IMR-90 (cell line): Measurements from ENCODE around the gene DLGAP3. TPM values are rescaled to one million over a fixed set of nuclear protein-coding genes. Genes with fewer than 3 reads are reported as not detected.

ENCODE experiments used
- ATAC-seq: fragments of 200-7000 bp; cut with Tn5 transposase; 2 replicates; pipeline ENCODE4 v1.9.1; 2020; ENCODE audit warnings: low read depth, mild to moderate bottlenecking, moderate library complexity
- BruUV-seq: library from RNA; stranded (reverse); fragments of 400-500 nt; replicated peaks from 2 replicates; lab custom pipeline; 2021; lab: Mats Ljungman, UMichigan
- CTCF ChIA-PET: fragments of 300-600 bp; formaldehyde crosslinking; extraction: SDS; loops from one replicate; lab custom pipeline; 2021; ENCODE audit warnings: antibody characterized with exemption; lab: Yijun Ruan, JAX
- POLR2A ChIA-PET: fragments of 300-600 bp; sonication (Branson Sonifier 250); formaldehyde crosslinking; loops from one replicate; lab custom pipeline; 2022; ENCODE audit warnings: antibody characterized with exemption; ENCODE audit not compliant: unreplicated experiment; lab: Charles Lee
- DNase-seq: peaks from one replicate; pipeline ENCODE4 v3.0.0; 2013
- H2AFZ ChIP-seq: replicated peaks from 2 replicates; pipeline ENCODE3; 2013; ENCODE audit warnings: low read length, mild to moderate bottlenecking; ENCODE audit not compliant: poor library complexity
- H2AK5ac ChIP-seq: 2 replicates; pipeline ENCODE4 v1.6.1; 2013; ENCODE audit warnings: low read depth, low read length, inconsistent platforms
- H2AK9ac ChIP-seq: replicated peaks from 2 replicates; pipeline ENCODE3; 2013; ENCODE audit warnings: mild to moderate bottlenecking, low read depth, low read length, moderate library complexity; ENCODE audit not compliant: poor library complexity
- H2BK120ac ChIP-seq: 2 replicates; pipeline ENCODE4 v1.6.1; 2013; ENCODE audit warnings: low read depth, low read length, inconsistent platforms
- H2BK15ac ChIP-seq: 3 replicates; pipeline ENCODE4 v1.6.1; 2013; ENCODE audit warnings: low read depth, low read length, inconsistent platforms
- H2BK20ac ChIP-seq: 2 replicates; pipeline ENCODE4 v1.6.1; 2013; ENCODE audit warnings: low read depth, mild to moderate bottlenecking, inconsistent platforms, low read length, moderate library complexity
- H2BK5ac ChIP-seq: 2 replicates; pipeline ENCODE4 v1.6.1; 2013; ENCODE audit warnings: mild to moderate bottlenecking, low read depth, low read length, inconsistent platforms; ENCODE audit not compliant: poor library complexity, severe bottlenecking
- H3K14ac ChIP-seq: replicated peaks from 2 replicates; pipeline ENCODE4 v1.6.1; 2013; ENCODE audit warnings: low read depth, low read length, inconsistent platforms
- H3K18ac ChIP-seq: 2 replicates; pipeline ENCODE4 v1.6.1; 2013; ENCODE audit warnings: low read depth, low read length, control low read depth
- H3K23ac ChIP-seq: 2 replicates; pipeline ENCODE4 v1.6.1; 2013; ENCODE audit warnings: low read depth, low read length, inconsistent platforms
- H3K27ac ChIP-seq: 2 replicates; pipeline ENCODE4 v1.5.1; 2013; ENCODE audit warnings: mild to moderate bottlenecking, control low read depth, low read length; ENCODE audit not compliant: insufficient read depth
- H3K27me3 ChIP-seq: 2 replicates; pipeline ENCODE4 v1.6.1; 2013; ENCODE audit warnings: low read length; ENCODE audit not compliant: control insufficient read depth, insufficient read depth
- H3K36me3 ChIP-seq: 2 replicates; pipeline ENCODE4 v1.6.1; 2013; ENCODE audit warnings: low read length, mixed read lengths; ENCODE audit not compliant: control insufficient read depth, insufficient read depth
- H3K4ac ChIP-seq: 2 replicates; pipeline ENCODE4 v1.6.1; 2013; ENCODE audit warnings: low read depth, low read length, inconsistent platforms
- H3K4me1 ChIP-seq: 2 replicates; pipeline ENCODE4 v1.6.1; 2013; ENCODE audit warnings: low read length, mixed read lengths; ENCODE audit not compliant: control insufficient read depth, insufficient read depth
- H3K4me2 ChIP-seq: 2 replicates; pipeline ENCODE4 v1.6.1; 2013; ENCODE audit warnings: low read depth, mild to moderate bottlenecking, control low read depth, low read length, moderate library complexity
- H3K4me3 ChIP-seq: 2 replicates; pipeline ENCODE4 v1.5.1; 2013; ENCODE audit warnings: low read depth, mild to moderate bottlenecking, control low read depth, low read length, moderate library complexity; ENCODE audit not compliant: insufficient read depth
- H3K56ac ChIP-seq: 2 replicates; pipeline ENCODE4 v1.6.1; 2013; ENCODE audit warnings: low read length, inconsistent platforms; ENCODE audit not compliant: insufficient read depth; ENCODE audit errors: extremely low read depth
- H3K79me1 ChIP-seq, 2 experiments: 2 replicates each; pipeline ENCODE4 v1.6.1; 2013; ENCODE audit warnings: low read length in 2 of 2, inconsistent platforms in 1 of 2, low read depth in 1 of 2
- H3K9ac ChIP-seq: 2 replicates; pipeline ENCODE4 v1.6.1; 2013; ENCODE audit warnings: low read depth, low read length, control low read depth
- H3K9me1 ChIP-seq: 2 replicates; pipeline ENCODE4 v1.6.1; 2013; ENCODE audit warnings: low read length, inconsistent platforms; ENCODE audit not compliant: insufficient read depth
- H3K9me3 ChIP-seq: 2 replicates; pipeline ENCODE4 v1.6.1; 2013; ENCODE audit warnings: low read length; ENCODE audit not compliant: control insufficient read depth, insufficient read depth
- H4K20me1 ChIP-seq: 2 replicates; pipeline ENCODE4 v1.6.1; 2013; ENCODE audit warnings: low read length, inconsistent platforms; ENCODE audit not compliant: insufficient read depth
- H4K5ac ChIP-seq: 2 replicates; pipeline ENCODE4 v1.6.1; 2013; ENCODE audit warnings: mild to moderate bottlenecking, low read depth, low read length, control low read depth
- H4K8ac ChIP-seq, 2 experiments: 2 replicates each; pipeline ENCODE4 v1.6.1; 2013; ENCODE audit warnings: low read depth in 2 of 2, low read length in 2 of 2, control low read depth in 1 of 2, inconsistent platforms in 1 of 2
- H4K91ac ChIP-seq: 2 replicates; pipeline ENCODE4 v1.6.1; 2013; ENCODE audit warnings: low read depth, low read length, inconsistent platforms; ENCODE audit not compliant: insufficient read depth
- BHLHE40 ChIP-seq: fragments of 150-350 bp; IDR thresholded peaks from 2 replicates; pipeline ENCODE4 v1.6.1; 2016; ENCODE audit warnings: mild to moderate bottlenecking, low read depth, low read length
- CHD1 ChIP-seq: IDR thresholded peaks from 2 replicates; pipeline ENCODE4 v1.6.1; 2012; ENCODE audit warnings: low read depth, low read length, improper control_type of control experiment
- CTCF ChIP-seq: conservative IDR thresholded peaks from 2 replicates; pipeline ENCODE4 v1.5.1; 2012; ENCODE audit warnings: mild to moderate bottlenecking, low read depth, low read length, improper control_type of control experiment
- ELK1 ChIP-seq: fragments of 150-350 bp; IDR thresholded peaks from 2 replicates; pipeline ENCODE4 v1.6.1; 2016; ENCODE audit warnings: low read depth, mild to moderate bottlenecking, low read length, moderate library complexity, borderline replicate concordance
- FOS ChIP-seq: fragments of 150-350 bp; IDR thresholded peaks from 2 replicates; pipeline ENCODE4 v1.6.1; 2016; ENCODE audit warnings: low read depth, low read length
- MAFK ChIP-seq: IDR thresholded peaks from 2 replicates; pipeline ENCODE4 v1.6.1; 2012; ENCODE audit warnings: low read depth, low read length, improper control_type of control experiment
- MAZ ChIP-seq: IDR thresholded peaks from 2 replicates; pipeline ENCODE4 v1.6.1; 2012; ENCODE audit warnings: low read depth, mild to moderate bottlenecking, low read length, improper control_type of control experiment, moderate library complexity, borderline replicate concordance
- MXI1 ChIP-seq: IDR thresholded peaks from 2 replicates; pipeline ENCODE4 v1.6.1; 2012; ENCODE audit warnings: low read depth, mild to moderate bottlenecking, low read length, moderate library complexity, borderline replicate concordance
- NFE2L2 ChIP-seq: fragments of 150-350 bp; IDR thresholded peaks from 2 replicates; pipeline ENCODE4 v1.6.1; 2016; ENCODE audit warnings: low read depth, mild to moderate bottlenecking, low read length
- RAD21 ChIP-seq: IDR thresholded peaks from 2 replicates; pipeline ENCODE4 v1.6.1; 2012; ENCODE audit warnings: low read length, improper control_type of control experiment
- RCOR1 ChIP-seq: IDR thresholded peaks from 2 replicates; pipeline ENCODE4 v1.6.1; 2012; ENCODE audit warnings: mild to moderate bottlenecking, low read length, improper control_type of control experiment; ENCODE audit not compliant: insufficient replicate concordance
- RFX5 ChIP-seq: IDR thresholded peaks from 2 replicates; pipeline ENCODE4 v1.8.0; 2012; ENCODE audit warnings: low read depth, mild to moderate bottlenecking, low read length, moderate library complexity
- USF2 ChIP-seq: fragments of 150-350 bp; IDR thresholded peaks from 2 replicates; pipeline ENCODE4 v1.6.1; 2017; ENCODE audit warnings: mild to moderate bottlenecking, antibody characterized with exemption, low read length, low read depth
- WGBS, 2 experiments: methylation state at CpG; one replicate each; pipeline versions ENCODE4 v1.1.5 to v1.1.7; 2013; ENCODE audit warnings: missing lambda C conversion rate in 2 of 2; ENCODE audit not compliant: insufficient read length in 1 of 2; ENCODE audit errors: extremely low coverage in 2 of 2; 5-methylcytosine and 5-hydroxymethylcytosine counted together
- dilution Hi-C: fragments of 300-500 bp; cut with HindIII; formaldehyde crosslinking; loops from one replicate; pipeline ENCODE4 v1.14.3; 2018; ENCODE audit warnings: low sequenced_read_pairs; ENCODE audit not compliant: unreplicated experiment
- in situ Hi-C: fragments of 300-500 bp; cut with MboI; formaldehyde crosslinking; loops from 3 replicates; pipeline ENCODE4 v1.14.3; 2019; ENCODE audit warnings: low sequenced_read_pairs, inconsistent platforms, mixed read lengths
- intact Hi-C: fragments of 100-400 bp; cut with micrococcal nuclease; formaldehyde crosslinking; loops from 2 replicates; pipeline ENCODE4 v1.10.0; 2022
- polyA plus RNA-seq, 3 experiments: library from polyadenylated mRNA; depleted of rRNA; stranded (reverse); fragments of >200 nt; gene quantifications; 2 replicates each; pipeline ENCODE4 v1.2.3, GENCODE V29; 2012; ENCODE audit warnings: low replicate concordance in 1 of 3
- total RNA-seq: library from RNA; depleted of rRNA; stranded (reverse); fragments of >200 nt; gene quantifications from 2 replicates; pipeline ENCODE4 v1.2.3, GENCODE V29; 2012

DLGAP3 gene
- total and polyA plus RNA-seq, 2 of the 4 experiments (the other 2 are of a cell fraction) = 0.02 TPM; not detected in 1

- TF ChIP-seq USF2 = no peak
- no peak for TF ChIP-seq BHLHE40
- TF ChIP-seq CHD1 = no peak
- TF ChIP-seq MXI1 = no peak
- TF ChIP-seq MAFK = no peak
- TF ChIP-seq RFX5 = no peak
- no peak for TF ChIP-seq FOS
Measured at GRCh38 chr1:34929497-34929852, at the start of gene DLGAP3 (continued).

- no CpG with 5 or more reads among the region's 6 CpGs for WGBS, 2 experiments
- intact Hi-C loops = no loop called here
- TF ChIP-seq NFE2L2 (no peak), CHD1 (no peak), ELK1 (no peak), RFX5 (no peak), FOS (no peak), MAFK (no peak), BHLHE40 (no peak), MAZ (no peak), RAD21 (no peak), RCOR1 (no peak), CTCF (no peak)
Measured at GRCh38 chr1:34978921-34979320, 49.5 kb upstream of the DLGAP3 start.

More at GRCh38 chr1:34978921-34979320, 49.5 kb upstream of the DLGAP3 start:
- ATAC-seq = no peak
- POLR2A ChIA-PET = interaction anchor here (0.6 kb wide), 1 partner anchor 150 kb away, joined by 6 read pairs; no protein-coding TSS in a partner anchor
- H3K4me1 ChIP-seq = peaks cover 4% of the 10 kb centered on the region
- CTCF ChIA-PET = no interaction called here
- H3K27me3 ChIP-seq = no peaks in the 10 kb centered on the region
- no peak overlapping the region for H3K9ac ChIP-seq
- H3K23ac ChIP-seq = no peak overlapping the region
- H3K14ac ChIP-seq = no peak overlapping the region
- H4K8ac ChIP-seq = no peak overlapping the region
- H3K79me1 ChIP-seq = peaks cover 18 to 20% of the 10 kb centered on the region in 2 experiments; a peak in 3 of 4 replicates
- H3K9me3 ChIP-seq = no peaks in the 10 kb centered on the region
- H2BK5ac ChIP-seq = no peak overlapping the region
- dilution Hi-C loops (no loop called here), in situ Hi-C loops (no loop called here)
- no peak overlapping the region for H2AFZ ChIP-seq
- H3K4ac ChIP-seq = no peak overlapping the region
- peaks cover 2% of the 10 kb centered on the region for H3K36me3 ChIP-seq
- no peak overlapping the region for H4K91ac ChIP-seq
- H2BK120ac ChIP-seq = no peak overlapping the region
- no peak for DNase-seq
- H2AK5ac ChIP-seq = no peak overlapping the region
- no peak overlapping the region for H3K27ac ChIP-seq
- no peak overlapping the region for H4K5ac ChIP-seq
- no TSS peak for BruUV-seq
- H3K56ac ChIP-seq = no peak overlapping the region
- no peak overlapping the region for H3K4me2 ChIP-seq
- H2BK15ac ChIP-seq = no peak overlapping the region
- H3K9me1 ChIP-seq = peaks cover 11% of the 10 kb centered on the region; the same call in 1 of the 2 replicates
- no peak overlapping the region for H3K4me3 ChIP-seq
- H4K20me1 ChIP-seq = no peaks in the 10 kb centered on the region
- no peak overlapping the region for H3K18ac ChIP-seq
- no peak overlapping the region for H2BK20ac ChIP-seq
- no peak overlapping the region for H2AK9ac ChIP-seq
